Hepatocyte (in vitro differentiated cells): ENCODE results near the gene UGT8. TPM values are rescaled to one million over a fixed set of nuclear protein-coding genes. Genes with fewer than 3 reads are reported as not detected.
"Not testable (repeated sequence)": the region's sequence is repeated elsewhere in the genome, so short reads cannot be mapped to it uniquely, and the experiment has no call there.

Source experiments
- DNase-seq: peaks from one replicate; pipeline ENCODE4 v3.0.0-alpha.2; 2016; ENCODE audit warnings: low spot score
- H2AFZ ChIP-seq: fragments of 200-600 bp; sonication (generic); 2 replicates; pipeline ENCODE4 v1.6.0; 2016; ENCODE audit warnings: antibody characterized with exemption, mild to moderate bottlenecking
- H3K27ac ChIP-seq: fragments of 200-600 bp; sonication (generic); 2 replicates; pipeline ENCODE4 v1.5.1; 2016; ENCODE audit warnings: mild to moderate bottlenecking
- H3K27me3 ChIP-seq: fragments of 200-600 bp; sonication (generic); 2 replicates; pipeline ENCODE4 v1.6.1; 2016
- H3K36me3 ChIP-seq: fragments of 200-600 bp; sonication (generic); replicated peaks from 2 replicates; pipeline ENCODE4 v1.5.1; 2016; ENCODE audit warnings: low read depth; ENCODE audit not compliant: insufficient read depth
- H3K4me1 ChIP-seq: fragments of 200-600 bp; sonication (generic); 2 replicates; pipeline ENCODE4 v1.5.1; 2016; ENCODE audit warnings: mild to moderate bottlenecking, moderate library complexity; ENCODE audit not compliant: insufficient read depth
- H3K4me2 ChIP-seq: fragments of 200-600 bp; sonication (generic); 2 replicates; pipeline ENCODE4 v1.6.0; 2016
- H3K4me3 ChIP-seq: fragments of 200-600 bp; sonication (generic); 2 replicates; pipeline ENCODE4 v1.5.1; 2016; ENCODE audit warnings: mild to moderate bottlenecking
- H3K79me2 ChIP-seq: fragments of 200-600 bp; sonication (generic); 2 replicates; pipeline ENCODE4 v1.6.0; 2017; ENCODE audit warnings: mild to moderate bottlenecking
- H3K9me2 ChIP-seq: fragments of 200-600 bp; sonication (generic); replicated peaks from 2 replicates; pipeline ENCODE4 v1.6.0; 2017; ENCODE audit warnings: mild to moderate bottlenecking; ENCODE audit not compliant: insufficient read depth
- H3K9me3 ChIP-seq: fragments of 200-600 bp; sonication (generic); 2 replicates; pipeline ENCODE4 v1.5.1; 2016; ENCODE audit warnings: low read depth, mild to moderate bottlenecking
- H4K20me1 ChIP-seq: fragments of 200-600 bp; sonication (generic); 2 replicates; pipeline ENCODE4 v1.6.0; 2016; ENCODE audit warnings: mild to moderate bottlenecking; ENCODE audit not compliant: insufficient read depth, poor library complexity, severe bottlenecking
- CTCF ChIP-seq: fragments of 200-600 bp; sonication (generic); IDR thresholded peaks from 2 replicates; pipeline ENCODE4 v1.5.1; 2016; ENCODE audit warnings: antibody characterized with exemption, mild to moderate bottlenecking; ENCODE audit not compliant: poor library complexity
- EZH2 ChIP-seq: fragments of 200-600 bp; sonication (generic); IDR thresholded peaks from 2 replicates; pipeline ENCODE4 v1.6.1; 2016; ENCODE audit warnings: antibody characterized with exemption, mild to moderate bottlenecking, borderline replicate concordance
- EZH2phosphoT487 ChIP-seq: fragments of 200-600 bp; sonication (generic); IDR thresholded peaks from one replicate; pipeline ENCODE4 v1.6.1; 2018; ENCODE audit warnings: antibody characterized with exemption, mild to moderate bottlenecking, low read depth, moderate library complexity; ENCODE audit not compliant: unreplicated experiment, severe bottlenecking
- WGBS: methylation state at CpG from one replicate; pipeline ENCODE4 v1.1.6; 2016; ENCODE audit warnings: low lambda C conversion rate; ENCODE audit errors: missing lambda C conversion rate; 5-methylcytosine and 5-hydroxymethylcytosine counted together
- polyA plus RNA-seq: library from polyadenylated mRNA; unstranded; fragments of >200 nt; fragmentation: Nextera tagmentation; extraction: Ambion mirVana; gene quantifications from 2 replicates; pipeline ENCODE4 v1.2.1, GENCODE V29; 2016
- total RNA-seq: library from RNA; depleted of rRNA; stranded (reverse); fragments of >200 nt; gene quantifications from 2 replicates; pipeline ENCODE4 v1.2.3, GENCODE V29; 2014

The UGT8 gene
- total and polyA plus RNA-seq, 2 experiments from 2014 or later, result 17.0 to 47.2 TPM

DNA sequence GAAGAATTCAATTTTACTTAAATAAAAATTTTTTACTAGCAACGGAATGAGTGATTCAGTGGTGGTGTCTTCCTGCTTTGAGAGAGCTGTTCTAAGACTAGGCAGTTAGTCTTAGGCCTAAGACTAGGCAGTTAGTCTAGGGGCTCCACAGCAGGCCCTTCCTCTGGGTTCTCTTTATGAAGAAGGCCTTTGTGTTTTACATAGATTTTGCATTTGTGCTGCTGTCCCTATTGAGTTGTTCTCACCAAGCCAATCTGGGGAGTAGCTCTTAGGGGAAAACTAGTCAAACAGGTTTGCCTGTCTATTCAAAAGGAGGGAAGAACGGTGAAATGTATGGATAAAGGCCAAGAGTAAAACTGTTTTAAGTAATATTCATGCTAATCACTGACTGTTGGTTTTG is 7.6 kb downstream of the UGT8 start:
- peaks cover 8% of the 10 kb centered on the region for H3K4me1 ChIP-seq
- peak; percentile 32 for DNase-seq
- peak overlapping the region; percentile 16 for H3K4me2 ChIP-seq
- 48% methylated on average over 2 of the region's 2 CpGs for WGBS
- H3K9me2 ChIP-seq, result no peaks in the 10 kb centered on the region
- H3K27ac ChIP-seq, result no peak overlapping the region
- no peak overlapping the region for H3K4me3 ChIP-seq
- no peaks in the 10 kb centered on the region for H3K27me3 ChIP-seq
- H3K36me3 ChIP-seq, result no peaks in the 10 kb centered on the region
- no peaks in the 10 kb centered on the region for H3K9me3 ChIP-seq
- no peak overlapping the region for H2AFZ ChIP-seq
- TF ChIP-seq EZH2, result no peak
- no peak for TF ChIP-seq EZH2phosphoT487
- no peak for TF ChIP-seq CTCF
- H4K20me1 ChIP-seq, result no peaks in the 10 kb centered on the region
- H3K79me2 ChIP-seq, result peaks cover 82% of the 10 kb centered on the region

DNA sequence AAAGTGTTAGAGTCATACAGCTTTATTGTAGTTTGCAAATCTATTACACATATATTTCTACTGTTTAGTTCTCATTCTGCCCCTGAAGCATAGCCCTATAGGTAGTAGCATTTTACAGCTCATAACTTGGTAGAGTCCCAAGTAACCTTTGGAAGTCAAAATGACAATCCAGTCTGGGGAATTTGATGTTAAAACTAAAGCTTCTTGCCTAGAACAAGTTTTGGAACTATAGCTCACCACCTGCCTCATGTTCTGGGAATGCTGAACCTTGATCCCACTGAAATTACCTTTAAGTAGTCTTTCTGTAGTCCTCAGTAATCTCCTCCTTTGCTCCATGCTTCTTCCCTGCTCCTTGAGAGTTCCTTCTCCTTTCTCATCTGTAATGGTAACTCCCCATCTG is 8.4 kb downstream of the UGT8 start:
- H3K9me2 ChIP-seq, result no peaks in the 10 kb centered on the region
- TF ChIP-seq CTCF, result no peak
- TF ChIP-seq EZH2, result no peak
- no peak for TF ChIP-seq EZH2phosphoT487
- H4K20me1 ChIP-seq, result no peaks in the 10 kb centered on the region
- H3K9me3 ChIP-seq, result no peaks in the 10 kb centered on the region
- peaks cover 79% of the 10 kb centered on the region for H3K79me2 ChIP-seq
- H3K4me1 ChIP-seq, result peaks cover 8% of the 10 kb centered on the region
- no peaks in the 10 kb centered on the region for H3K36me3 ChIP-seq
- no peak for DNase-seq
- H3K27ac ChIP-seq, result no peak overlapping the region
- H3K4me3 ChIP-seq, result no peak overlapping the region
- no peak overlapping the region for H2AFZ ChIP-seq
- no peak overlapping the region for H3K4me2 ChIP-seq
- H3K27me3 ChIP-seq, result no peaks in the 10 kb centered on the region

DNA sequence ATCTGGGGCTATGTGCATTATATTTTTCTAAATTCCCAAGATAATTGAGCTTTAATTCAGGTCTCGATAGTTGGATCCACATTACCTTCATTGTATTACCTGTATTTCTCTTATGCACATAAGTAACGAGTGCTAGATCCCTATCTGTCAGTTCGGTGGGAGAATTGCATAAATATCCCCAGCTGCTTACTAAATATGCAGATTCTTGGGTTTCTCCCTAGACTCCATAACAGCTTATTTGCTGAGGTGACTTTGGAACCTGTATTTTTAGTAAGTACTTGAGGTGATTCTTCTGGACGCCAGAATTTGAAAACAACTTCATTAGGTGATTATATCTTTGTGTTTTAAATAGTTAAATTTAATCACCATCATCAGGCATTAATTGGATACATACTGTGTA is 15.0 kb downstream of the UGT8 start:
- TF ChIP-seq EZH2 (no peak), EZH2phosphoT487 (no peak), CTCF (no peak)
- Histone ChIP-seq H3K4me3 (no peak overlapping the region), H3K79me2 (peaks cover 60% of the 10 kb centered on the region), H4K20me1 (no peaks in the 10 kb centered on the region), H3K27ac (no peak overlapping the region), H2AFZ (no peak overlapping the region), H3K36me3 (no peaks in the 10 kb centered on the region), H3K9me3 (no peaks in the 10 kb centered on the region), H3K9me2 (no peaks in the 10 kb centered on the region), H3K4me2 (no peak overlapping the region), H3K27me3 (no peaks in the 10 kb centered on the region), H3K4me1 (no peaks in the 10 kb centered on the region)
- WGBS, result 54% methylated on average over 4 of the region's 4 CpGs
- DNase-seq, result no peak

- H3K4me2 ChIP-seq, result peak overlapping the region; percentile 67
- no peaks in the 10 kb centered on the region for H3K4me1 ChIP-seq
- peak overlapping the region; percentile 53 for H3K27ac ChIP-seq
- H3K36me3 ChIP-seq, result no peaks in the 10 kb centered on the region
- H3K79me2 ChIP-seq, result peaks cover 48% of the 10 kb centered on the region
- H4K20me1 ChIP-seq, result no peaks in the 10 kb centered on the region
- H3K4me3 ChIP-seq, result no peak overlapping the region
- no peak overlapping the region for H2AFZ ChIP-seq
- H3K9me2 ChIP-seq, result no peaks in the 10 kb centered on the region
- DNase-seq, result peak; percentile 38
- no peaks in the 10 kb centered on the region for H3K27me3 ChIP-seq
- no peak for TF ChIP-seq EZH2phosphoT487
- no peak for TF ChIP-seq EZH2
- no peak for TF ChIP-seq CTCF
- 50% methylated on average over 3 of the region's 3 CpGs for WGBS
- H3K9me3 ChIP-seq, result no peaks in the 10 kb centered on the region
Observed at GRCh38 chr4:114615435-114615834, 16.8 kb downstream of the UGT8 start.

DNA sequence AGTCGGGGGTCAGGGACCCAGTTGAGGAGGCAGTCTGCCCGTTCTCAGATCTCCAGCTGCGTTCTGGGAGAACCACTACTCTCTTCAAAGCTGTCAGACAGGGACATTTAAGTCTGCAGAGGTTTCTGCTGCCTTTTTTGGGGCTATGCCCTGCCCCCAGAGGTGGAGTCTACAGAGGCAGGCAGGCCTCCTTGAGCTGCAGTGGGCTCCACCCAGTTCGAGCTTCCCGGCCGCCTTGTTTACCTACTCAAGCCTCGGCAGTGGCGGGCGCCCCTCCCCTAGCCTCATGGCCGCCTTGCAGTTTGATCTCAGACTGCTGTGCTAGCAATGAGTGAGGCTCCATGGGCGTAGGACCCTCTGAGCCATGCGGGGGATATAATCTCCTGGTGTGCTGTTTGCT is 17.4 kb downstream of the UGT8 start:
- H3K4me3 ChIP-seq, H4K20me1 ChIP-seq, H3K9me3 ChIP-seq, H3K27me3 ChIP-seq, H3K36me3 ChIP-seq, DNase-seq, H3K9me2 ChIP-seq, H2AFZ ChIP-seq, H3K4me1 ChIP-seq: not testable (repeated sequence)
- Histone ChIP-seq H3K4me2 (peak overlapping the region; percentile 67), H3K79me2 (peaks cover 42% of the 10 kb centered on the region), H3K27ac (peak overlapping the region; percentile 40)
- WGBS, result 93% methylated on average over 12 of the region's 12 CpGs
